RWPE2 (cell line): Measurements from ENCODE around the gene KBTBD8.
A peak's percentile ranks its signal among the peaks of the same experiment; 100 is the strongest.

Experiments used
- ATAC-seq: fragments of 200-7000 bp; cut with Tn5 transposase; 3 replicates; pipeline ENCODE4 v1.9.1; 2021; ENCODE audit warnings: low read depth
- DNase-seq: peaks from one replicate; pipeline ENCODE4 v3.0.0-alpha.2; 2020; ENCODE audit warnings: low spot score
- H3K27ac ChIP-seq: fragments of 450-650 bp; 2 replicates; pipeline ENCODE4 v1.5.1; 2017; ENCODE audit warnings: mild to moderate bottlenecking; ENCODE audit not compliant: poor library complexity, severe bottlenecking
- H3K27me3 ChIP-seq: fragments of 250-450 bp; sonication (Bioruptor Pico); 2 replicates; pipeline ENCODE4 v1.5.1; 2021; ENCODE audit warnings: mild to moderate bottlenecking, moderate library complexity; ENCODE audit not compliant: insufficient read depth, poor library complexity, severe bottlenecking
- H3K36me3 ChIP-seq: fragments of 250-450 bp; sonication (Bioruptor Pico); 2 replicates; pipeline ENCODE4 v1.5.1; 2020; ENCODE audit warnings: low read depth, mild to moderate bottlenecking, moderate library complexity
- H3K4me1 ChIP-seq: fragments of 250-450 bp; sonication (Bioruptor Pico); 2 replicates; pipeline ENCODE4 v1.5.1; 2021; ENCODE audit warnings: mild to moderate bottlenecking, moderate library complexity; ENCODE audit not compliant: insufficient read depth, poor library complexity, severe bottlenecking
- H3K4me3 ChIP-seq: fragments of 250-450 bp; sonication (Bioruptor Pico); 2 replicates; pipeline ENCODE4 v1.5.1; 2021; ENCODE audit warnings: mild to moderate bottlenecking, moderate library complexity; ENCODE audit not compliant: severe bottlenecking
- H3K9me3 ChIP-seq: fragments of 250-450 bp; sonication (Bioruptor Pico); 2 replicates; pipeline ENCODE4 v1.5.1; 2021; ENCODE audit warnings: mild to moderate bottlenecking, moderate library complexity; ENCODE audit not compliant: severe bottlenecking
- TF ChIP-seq, protein P1 (sequence below): fragments of 450-650 bp; IDR thresholded peaks from one replicate; pipeline ENCODE4 v1.5.1; 2017; ENCODE audit warnings: mild to moderate bottlenecking, moderate library complexity; ENCODE audit not compliant: poor library complexity, severe bottlenecking

KBTBD8 gene

DNA sequence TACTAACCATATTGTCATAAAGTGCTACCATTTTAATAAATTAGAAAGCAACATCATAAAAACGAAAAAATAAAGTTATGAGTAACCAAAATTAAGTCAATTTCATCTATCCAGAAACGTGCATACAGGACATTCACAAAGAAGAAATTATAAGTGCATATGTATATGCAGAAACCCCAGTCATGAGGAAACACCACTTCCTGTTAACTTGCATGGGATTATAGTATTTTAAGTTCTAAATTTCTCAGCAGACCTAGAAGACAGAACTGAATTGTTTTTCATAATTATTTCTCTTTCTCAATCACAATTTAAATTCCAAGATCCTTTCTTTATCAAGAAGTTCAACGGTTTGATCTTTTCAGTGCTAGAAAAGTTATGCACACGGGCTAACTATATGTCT, 1.4 kb upstream of the KBTBD8 start:
- Histone ChIP-seq H3K27ac (no peak overlapping the region), H3K36me3 (no peaks in the 10 kb centered on the region; the same call in 1 of the 2 replicates), H3K27me3 (no peaks in the 10 kb centered on the region), H3K9me3 (no peaks in the 10 kb centered on the region), H3K4me3 (no peak overlapping the region), H3K4me1 (peaks cover 16% of the 10 kb centered on the region)
- no peak for DNase-seq
- no peak for ATAC-seq
- TF ChIP-seq, protein P1, sequence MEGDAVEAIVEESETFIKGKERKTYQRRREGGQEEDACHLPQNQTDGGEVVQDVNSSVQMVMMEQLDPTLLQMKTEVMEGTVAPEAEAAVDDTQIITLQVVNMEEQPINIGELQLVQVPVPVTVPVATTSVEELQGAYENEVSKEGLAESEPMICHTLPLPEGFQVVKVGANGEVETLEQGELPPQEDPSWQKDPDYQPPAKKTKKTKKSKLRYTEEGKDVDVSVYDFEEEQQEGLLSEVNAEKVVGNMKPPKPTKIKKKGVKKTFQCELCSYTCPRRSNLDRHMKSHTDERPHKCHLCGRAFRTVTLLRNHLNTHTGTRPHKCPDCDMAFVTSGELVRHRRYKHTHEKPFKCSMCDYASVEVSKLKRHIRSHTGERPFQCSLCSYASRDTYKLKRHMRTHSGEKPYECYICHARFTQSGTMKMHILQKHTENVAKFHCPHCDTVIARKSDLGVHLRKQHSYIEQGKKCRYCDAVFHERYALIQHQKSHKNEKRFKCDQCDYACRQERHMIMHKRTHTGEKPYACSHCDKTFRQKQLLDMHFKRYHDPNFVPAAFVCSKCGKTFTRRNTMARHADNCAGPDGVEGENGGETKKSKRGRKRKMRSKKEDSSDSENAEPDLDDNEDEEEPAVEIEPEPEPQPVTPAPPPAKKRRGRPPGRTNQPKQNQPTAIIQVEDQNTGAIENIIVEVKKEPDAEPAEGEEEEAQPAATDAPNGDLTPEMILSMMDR: no peak

DNA sequence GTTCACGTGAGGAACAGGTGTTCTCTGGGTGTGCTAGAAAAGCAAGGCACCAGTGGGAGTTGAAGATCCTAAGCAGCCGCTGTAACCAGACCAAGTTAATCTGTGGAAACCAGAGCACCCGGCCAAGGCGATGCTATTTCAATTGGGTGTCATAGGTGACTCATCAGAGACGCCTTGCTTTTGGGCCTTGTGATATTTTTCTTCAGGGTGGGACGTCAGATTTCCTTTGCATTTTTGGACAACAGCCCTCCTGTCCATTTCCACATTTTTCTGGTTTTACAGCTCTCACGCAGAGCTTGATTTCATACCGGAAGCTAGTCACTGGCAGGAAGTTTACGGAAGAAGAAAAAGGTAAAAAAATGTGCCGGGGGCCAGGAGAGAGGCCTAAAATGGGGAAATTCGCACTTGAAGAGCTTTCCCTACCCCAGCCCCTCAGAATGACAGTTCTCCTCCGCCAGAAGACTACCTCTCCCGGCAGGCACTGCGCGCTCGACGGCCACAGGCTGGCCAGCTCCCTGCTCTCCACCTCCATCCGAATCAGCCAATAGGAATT, 471 bp upstream of the KBTBD8 start:
- Histone ChIP-seq H3K27ac (no peak overlapping the region), H3K4me3 (peak overlapping the region; percentile 60), H3K36me3 (no peaks in the 10 kb centered on the region; the same call in 1 of the 2 replicates), H3K27me3 (no peaks in the 10 kb centered on the region), H3K9me3 (no peaks in the 10 kb centered on the region), H3K4me1 (peaks cover 16% of the 10 kb centered on the region)
- TF ChIP-seq, protein P1: no peak
- no peak for ATAC-seq
- DNase-seq: no peak

DNA sequence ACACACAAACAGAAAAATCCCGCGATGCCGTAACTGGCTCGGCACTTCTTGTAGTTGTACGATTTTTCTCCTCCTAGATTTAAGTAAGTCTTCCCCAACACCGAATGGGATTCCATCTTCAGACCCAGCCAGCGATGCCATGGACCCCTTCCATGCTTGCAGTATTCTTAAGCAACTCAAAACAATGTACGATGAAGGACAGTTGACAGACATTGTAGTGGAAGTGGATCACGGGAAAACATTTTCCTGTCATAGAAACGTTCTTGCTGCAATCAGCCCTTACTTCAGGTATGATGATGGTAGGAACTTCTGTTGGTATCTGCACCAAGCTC, 763 bp downstream of the KBTBD8 start:
- Histone ChIP-seq H3K9me3 (no peaks in the 10 kb centered on the region), H3K27me3 (no peaks in the 10 kb centered on the region), H3K27ac (no peak overlapping the region), H3K4me1 (peaks cover 16% of the 10 kb centered on the region), H3K36me3 (peaks cover 6% of the 10 kb centered on the region; the same call in 1 of the 2 replicates), H3K4me3 (peak overlapping the region; percentile 60)
- TF ChIP-seq, protein P1: no peak
- ATAC-seq (no peak), DNase-seq (no peak)

DNA sequence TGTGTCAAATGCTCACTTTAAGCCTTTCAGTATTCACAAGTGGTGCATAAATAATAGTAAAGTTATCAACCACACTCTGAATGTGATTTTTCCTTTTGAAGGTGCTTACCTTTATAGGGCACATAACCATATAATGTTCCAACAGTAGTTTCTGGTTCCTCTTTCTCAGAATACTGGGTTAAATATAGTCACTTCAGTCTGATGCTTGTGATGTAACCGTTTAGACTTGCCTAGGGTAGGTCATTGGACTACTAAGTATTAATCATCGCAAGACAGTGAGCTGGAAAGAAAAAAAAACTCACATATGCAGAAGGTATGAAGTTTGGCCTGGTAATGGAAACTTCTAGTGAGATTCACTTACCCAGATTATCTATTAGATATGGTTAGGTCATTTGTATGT, 1.9 kb downstream of the KBTBD8 start:
- peaks cover 15% of the 10 kb centered on the region; the same call in 1 of the 2 replicates for H3K36me3 ChIP-seq
- TF ChIP-seq, protein P1: no peak
- no peak overlapping the region for H3K4me3 ChIP-seq
- no peak overlapping the region for H3K27ac ChIP-seq
- H3K27me3 ChIP-seq: no peaks in the 10 kb centered on the region
- DNase-seq (no peak), ATAC-seq (0 out of 3 replicates have a peak, but pooled peaks have one; percentile 17)
- H3K9me3 ChIP-seq: no peaks in the 10 kb centered on the region
- peaks cover 16% of the 10 kb centered on the region for H3K4me1 ChIP-seq

DNA sequence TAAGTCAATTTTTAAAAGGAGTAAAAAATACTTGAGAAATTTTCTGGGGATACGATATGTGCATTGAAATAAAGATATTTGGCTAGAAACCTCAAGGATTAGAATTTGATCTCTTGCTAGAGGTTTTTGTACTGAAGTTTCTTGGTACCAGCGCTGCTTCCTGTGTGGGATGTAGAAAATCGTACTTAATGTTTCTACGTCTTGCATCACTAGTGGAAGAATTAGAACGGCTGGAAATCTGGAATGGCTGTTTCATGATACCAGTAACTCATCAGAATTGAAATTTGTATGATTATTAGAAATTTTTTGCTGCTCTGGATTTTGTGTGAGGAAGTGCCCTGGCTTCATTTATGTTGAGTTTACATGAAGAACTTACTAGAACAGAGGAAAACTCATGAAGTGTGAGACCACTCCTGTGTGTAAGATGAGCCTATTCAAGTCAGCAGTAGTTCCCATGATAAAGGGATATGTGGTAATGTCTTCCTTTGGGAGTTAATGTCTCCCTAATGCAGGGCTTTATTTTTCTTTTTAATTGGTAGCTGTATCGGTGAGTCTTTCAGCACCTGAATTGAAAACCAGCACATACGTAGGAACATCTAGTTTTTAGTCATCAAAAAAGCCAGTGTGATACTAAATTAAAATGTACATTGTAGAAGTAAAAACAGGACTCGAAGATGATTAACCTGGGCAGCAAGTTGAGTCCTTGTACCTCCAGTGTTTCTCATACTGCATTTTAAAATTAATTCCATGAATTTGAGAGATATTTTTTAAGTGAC, 3.2 kb downstream of the KBTBD8 start:
- DNase-seq (no peak), ATAC-seq (no peak)
- peaks cover 15% of the 10 kb centered on the region; the same call in 1 of the 2 replicates for H3K36me3 ChIP-seq
- H3K27ac ChIP-seq: no peak overlapping the region
- peaks cover 16% of the 10 kb centered on the region for H3K4me1 ChIP-seq
- TF ChIP-seq, protein P1: no peak
- H3K27me3 ChIP-seq: no peaks in the 10 kb centered on the region
- H3K9me3 ChIP-seq: no peaks in the 10 kb centered on the region
- no peak overlapping the region for H3K4me3 ChIP-seq
